ENCODE results near the gene OR4E1. TPM values are rescaled to one million over a fixed set of nuclear protein-coding genes. Genes with fewer than 3 reads are reported as not detected.

OR4E1 gene
- total RNA-seq, 1 donor from 2014 or later = not detected

DNA sequence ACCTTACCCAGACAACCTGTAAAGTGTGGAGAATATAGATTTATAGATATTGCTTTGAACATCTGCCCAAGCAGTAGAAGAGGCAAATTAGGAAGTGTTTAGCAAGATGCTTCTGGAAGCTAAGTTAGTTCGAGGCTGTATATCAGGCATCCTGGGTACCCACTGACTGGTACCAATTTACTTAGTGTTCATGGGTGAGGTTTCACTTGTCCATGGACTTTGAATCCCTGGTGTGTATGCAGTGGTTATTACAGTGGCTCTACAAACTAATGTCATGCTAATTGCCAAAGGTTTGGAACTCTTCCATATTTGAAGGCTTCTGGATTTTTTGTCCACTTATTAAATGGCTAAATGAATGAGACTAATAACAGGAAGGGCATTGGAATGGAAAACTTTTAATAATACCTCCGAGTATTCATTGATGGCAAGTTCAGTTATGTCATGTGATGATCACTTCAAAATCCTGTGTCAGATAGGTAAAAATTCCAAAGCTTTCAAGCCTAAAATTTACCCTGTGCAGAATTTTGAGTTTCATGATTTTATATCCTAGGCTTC is 20.2 kb downstream of the OR4E1 start, which contains the start of gene OR4E2:
TSS of gene OR4E2 (plus strand) at position 505 of the 555 bp plus-strand sequence. CDS start 11,248 bp downstream, outside the sequence.
- H3K36me3 Mint-ChIP-seq (ENCODE audit: low read depth, unreplicated experiment) = no peaks in the 10 kb centered on the region
- no peaks in the 10 kb centered on the region for H3K9me3 Mint-ChIP-seq (ENCODE audit: unreplicated experiment)
- DNase-seq (ENCODE audit: low spot score) = no peak
- H3K4me1 Mint-ChIP-seq (ENCODE audit: unreplicated experiment) = peaks cover 13% of the 10 kb centered on the region
- TF ChIP-seq, protein P1, sequence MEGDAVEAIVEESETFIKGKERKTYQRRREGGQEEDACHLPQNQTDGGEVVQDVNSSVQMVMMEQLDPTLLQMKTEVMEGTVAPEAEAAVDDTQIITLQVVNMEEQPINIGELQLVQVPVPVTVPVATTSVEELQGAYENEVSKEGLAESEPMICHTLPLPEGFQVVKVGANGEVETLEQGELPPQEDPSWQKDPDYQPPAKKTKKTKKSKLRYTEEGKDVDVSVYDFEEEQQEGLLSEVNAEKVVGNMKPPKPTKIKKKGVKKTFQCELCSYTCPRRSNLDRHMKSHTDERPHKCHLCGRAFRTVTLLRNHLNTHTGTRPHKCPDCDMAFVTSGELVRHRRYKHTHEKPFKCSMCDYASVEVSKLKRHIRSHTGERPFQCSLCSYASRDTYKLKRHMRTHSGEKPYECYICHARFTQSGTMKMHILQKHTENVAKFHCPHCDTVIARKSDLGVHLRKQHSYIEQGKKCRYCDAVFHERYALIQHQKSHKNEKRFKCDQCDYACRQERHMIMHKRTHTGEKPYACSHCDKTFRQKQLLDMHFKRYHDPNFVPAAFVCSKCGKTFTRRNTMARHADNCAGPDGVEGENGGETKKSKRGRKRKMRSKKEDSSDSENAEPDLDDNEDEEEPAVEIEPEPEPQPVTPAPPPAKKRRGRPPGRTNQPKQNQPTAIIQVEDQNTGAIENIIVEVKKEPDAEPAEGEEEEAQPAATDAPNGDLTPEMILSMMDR (IDR thresholded peaks at IDR 0.05; ENCODE audit: unreplicated experiment) = no peak
- peaks cover 5% of the 10 kb centered on the region for H3K27me3 Mint-ChIP-seq (ENCODE audit: unreplicated experiment)
- peak within 1 kb of the TSS; percentile 85 for H3K27ac Mint-ChIP-seq (ENCODE audit: unreplicated experiment)
- no peak within 1 kb of the TSS for H3K4me3 Mint-ChIP-seq (ENCODE audit: unreplicated experiment)

DNA sequence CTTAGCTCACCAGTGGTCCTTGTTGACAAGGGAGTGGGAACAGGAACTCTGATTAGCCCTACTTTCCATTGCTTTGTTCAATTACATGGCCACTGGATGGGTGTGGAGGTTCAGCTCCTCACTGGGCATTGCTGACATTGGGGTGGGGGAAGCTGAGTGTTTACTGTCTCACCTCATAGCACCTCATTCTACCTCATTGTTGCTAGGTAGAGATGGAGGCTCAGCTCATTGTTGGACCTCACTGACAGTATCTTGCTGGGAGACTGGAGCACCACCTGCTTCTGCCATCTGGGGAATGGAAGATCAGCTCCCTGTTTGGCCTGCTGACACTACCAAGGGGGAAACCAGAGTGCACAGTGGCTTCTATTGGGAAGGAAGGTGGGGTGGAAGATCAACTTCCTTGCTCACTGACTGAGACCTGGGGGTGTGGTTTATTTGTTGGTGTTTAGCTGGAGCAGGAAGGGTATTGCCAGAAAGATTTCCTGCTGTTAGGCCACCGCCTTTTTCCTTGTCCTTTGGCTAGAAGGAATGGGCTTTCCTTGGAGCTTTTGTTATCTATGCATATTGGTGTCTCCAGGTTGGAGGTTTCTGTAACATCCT is 21.3 kb downstream of the OR4E1 start:
- DNase-seq (ENCODE audit: low spot score) = peak; percentile 22
- TF ChIP-seq, protein P1 (IDR thresholded peaks at IDR 0.05; ENCODE audit: unreplicated experiment) = no peak
- peaks cover 5% of the 10 kb centered on the region for H3K27me3 Mint-ChIP-seq (ENCODE audit: unreplicated experiment)
- H3K36me3 Mint-ChIP-seq (ENCODE audit: low read depth, unreplicated experiment) = no peaks in the 10 kb centered on the region
- peak overlapping the region; percentile 85 for H3K27ac Mint-ChIP-seq (ENCODE audit: unreplicated experiment)
- H3K4me1 Mint-ChIP-seq (ENCODE audit: unreplicated experiment) = peaks cover 13% of the 10 kb centered on the region
- H3K4me3 Mint-ChIP-seq (ENCODE audit: unreplicated experiment) = no peak overlapping the region
- no peaks in the 10 kb centered on the region for H3K9me3 Mint-ChIP-seq (ENCODE audit: unreplicated experiment)

DNA sequence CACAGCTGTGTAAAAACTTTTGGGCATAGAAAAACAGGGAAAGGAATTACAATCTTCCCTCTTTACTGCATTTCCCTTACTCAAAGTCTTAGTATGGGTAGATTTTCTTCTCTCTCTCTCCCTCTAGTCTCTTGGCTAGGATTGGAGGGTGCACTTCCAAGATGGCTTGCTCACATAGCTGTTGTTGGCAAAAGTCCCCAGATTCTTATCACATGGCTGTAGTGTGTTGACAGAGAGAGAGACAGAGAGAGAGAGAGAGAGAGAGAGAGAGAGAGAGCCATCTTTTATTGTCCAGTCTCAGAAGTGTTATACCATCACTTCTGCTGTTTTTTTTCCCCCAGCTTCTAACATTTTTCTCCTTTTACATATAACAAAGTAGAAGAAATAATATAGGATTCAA is 26.2 kb downstream of the OR4E1 start:
- TF ChIP-seq, protein P1 (IDR thresholded peaks at IDR 0.05; ENCODE audit: unreplicated experiment) = no peak
- H3K27me3 Mint-ChIP-seq (ENCODE audit: unreplicated experiment) = peaks cover 5% of the 10 kb centered on the region
- no peak overlapping the region for H3K27ac Mint-ChIP-seq (ENCODE audit: unreplicated experiment)
- H3K36me3 Mint-ChIP-seq (ENCODE audit: low read depth, unreplicated experiment) = no peaks in the 10 kb centered on the region
- peaks cover 11% of the 10 kb centered on the region for H3K4me1 Mint-ChIP-seq (ENCODE audit: unreplicated experiment)
- H3K9me3 Mint-ChIP-seq (ENCODE audit: unreplicated experiment) = no peaks in the 10 kb centered on the region
- no peak overlapping the region for H3K4me3 Mint-ChIP-seq (ENCODE audit: unreplicated experiment)
- DNase-seq (ENCODE audit: low spot score) = no peak

DNA sequence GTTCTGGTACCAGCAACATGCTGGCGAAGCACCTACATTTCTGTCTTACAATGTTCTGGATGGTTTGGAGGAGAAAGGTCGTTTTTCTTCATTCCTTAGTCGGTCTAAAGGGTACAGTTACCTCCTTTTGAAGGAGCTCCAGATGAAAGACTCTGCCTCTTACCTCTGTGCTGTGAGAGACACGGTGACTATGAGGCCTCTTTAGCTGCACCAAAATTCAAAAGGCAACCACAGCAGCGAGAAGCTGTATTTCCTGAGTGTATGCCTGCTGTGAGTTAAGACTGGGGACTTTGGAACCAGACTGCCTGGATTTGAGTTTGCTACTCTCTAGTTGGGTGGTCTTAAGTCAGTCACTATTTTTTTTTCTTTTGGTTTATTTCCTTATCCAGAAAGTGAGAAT is 30.2 kb downstream of the OR4E1 start:
- H3K4me3 Mint-ChIP-seq (ENCODE audit: unreplicated experiment) = no peak overlapping the region
- no peak overlapping the region for H3K27ac Mint-ChIP-seq (ENCODE audit: unreplicated experiment)
- no peaks in the 10 kb centered on the region for H3K36me3 Mint-ChIP-seq (ENCODE audit: low read depth, unreplicated experiment)
- H3K27me3 Mint-ChIP-seq (ENCODE audit: unreplicated experiment) = no peaks in the 10 kb centered on the region
- H3K9me3 Mint-ChIP-seq (ENCODE audit: unreplicated experiment) = no peaks in the 10 kb centered on the region
- peaks cover 10% of the 10 kb centered on the region for H3K4me1 Mint-ChIP-seq (ENCODE audit: unreplicated experiment)
- no peak for DNase-seq (ENCODE audit: low spot score)
- TF ChIP-seq, protein P1 (IDR thresholded peaks at IDR 0.05; ENCODE audit: unreplicated experiment) = no peak

DNA sequence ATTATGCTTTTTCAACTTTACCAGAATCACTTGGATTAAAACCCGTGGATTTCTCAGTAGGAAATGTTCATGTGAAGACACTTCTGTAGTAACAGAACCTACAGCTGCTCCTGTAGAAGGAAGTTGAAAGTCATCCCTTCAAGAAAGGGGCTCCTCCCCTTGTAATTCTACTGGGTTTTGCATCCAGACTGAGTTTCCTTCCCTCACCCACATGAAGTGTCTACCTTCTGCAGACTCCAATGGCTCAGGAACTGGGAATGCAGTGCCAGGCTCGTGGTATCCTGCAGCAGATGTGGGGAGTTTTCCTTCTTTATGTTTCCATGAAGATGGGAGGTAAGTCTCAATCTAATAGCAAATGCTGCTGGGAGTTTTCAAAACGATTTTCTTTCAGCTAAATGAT is 30.9 kb downstream of the OR4E1 start:
- Mint-ChIP-seq H3K27me3 (ENCODE audit: unreplicated experiment) (no peaks in the 10 kb centered on the region), H3K9me3 (ENCODE audit: unreplicated experiment) (no peaks in the 10 kb centered on the region), H3K27ac (ENCODE audit: unreplicated experiment) (no peak overlapping the region), H3K4me3 (ENCODE audit: unreplicated experiment) (no peak overlapping the region), H3K4me1 (ENCODE audit: unreplicated experiment) (peaks cover 10% of the 10 kb centered on the region), H3K36me3 (ENCODE audit: low read depth, unreplicated experiment) (no peaks in the 10 kb centered on the region)
- TF ChIP-seq, protein P1 (IDR thresholded peaks at IDR 0.05; ENCODE audit: unreplicated experiment) = no peak
- DNase-seq (ENCODE audit: low spot score) = no peak
